Bladder microvascular endothelial cell (primary cell): ENCODE data around the gene MPRIP. TPM values are rescaled to one million over a fixed set of nuclear protein-coding genes. Genes with fewer than 3 reads are reported as not detected.

Experiments
- total RNA-seq: library from RNA; depleted of rRNA; stranded (reverse); fragments of >200 nt; gene quantifications from 2 replicates; pipeline ENCODE4 v1.2.3, GENCODE V29; 2014

Gene MPRIP
- 81.4 and 140 TPM in 2 replicates for total RNA-seq

GRCh38 chr17:17042384-17042736 lies at the start of gene MPRIP:
MPRIP (plus strand) TSS chr17:17042457; CDS start chr17:17042849, 392 bp downstream.

GRCh38 chr17:17206124-17206912 lies 164.1 kb downstream of the MPRIP start, which contains the start of gene PLD6:
PLD6 (minus strand) TSS chr17:17206333; CDS start chr17:17206286, 47 bp downstream.

GRCh38 chr17:17237026-17237799 lies 195.0 kb downstream of the MPRIP start, which contains the start of gene FLCN:
FLCN (minus strand) TSS chr17:17237168; CDS start chr17:17228137, 9,031 bp downstream.

Other genes starting within 250 kb of the MPRIP start
- not detected in 2 replicates for gene TNFRSF13B, start 70.3 kb upstream of the MPRIP start, total RNA-seq
- 1.3 and 2.4 TPM in 2 replicates for gene PLD6, start 163.9 kb downstream of the MPRIP start, total RNA-seq
- 28.0 and 78.2 TPM in 2 replicates for gene FLCN, start 194.7 kb downstream of the MPRIP start, total RNA-seq
- 61.0 and 73.4 TPM in 2 replicates for gene COPS3, start 238.8 kb downstream of the MPRIP start, total RNA-seq